MCF 10A (cell line): ENCODE data around the gene AGRP. TPM values are rescaled to one million over a fixed set of nuclear protein-coding genes. Genes with fewer than 3 reads are reported as not detected.

Experiments
- Bru-seq: library from RNA; stranded (reverse); fragments of 400-500 nt; gene quantifications from one replicate; lab custom pipeline; 2021; lab: Mats Ljungman, UMichigan
- BruChase-seq, 2 experiments: library from RNA; stranded (reverse); fragments of 400-500 nt; gene quantifications; one replicate each; lab custom pipeline; 2021; lab: Mats Ljungman, UMichigan
- BruUV-seq: library from RNA; stranded (reverse); fragments of 400-500 nt; replicated peaks from 2 replicates; lab custom pipeline; 2021; lab: Mats Ljungman, UMichigan
- CTCF ChIA-PET: fragments of 300-600 bp; sonication (Branson Sonifier 250); formaldehyde crosslinking; extraction: SDS; loops from one replicate; lab custom pipeline; 2021; ENCODE audit warnings: antibody characterized with exemption, inconsistent platforms; lab: Yijun Ruan, JAX
- POLR2A ChIA-PET: fragments of 300-600, 350-650 bp; sonication (Branson Sonifier 250); formaldehyde crosslinking; extraction: SDS; loops from one replicate; lab custom pipeline; 2020; ENCODE audit warnings: antibody characterized with exemption, inconsistent platforms; lab: Yijun Ruan, JAX
- DNase-seq: peaks from one replicate; pipeline ENCODE4 v3.0.0-alpha.2; 2018; ENCODE audit not compliant: unreplicated experiment
- H3K27ac Mint-ChIP-seq: one replicate; pipeline ENCODE4 v1.8.0; 2022; ENCODE audit warnings: mild to moderate bottlenecking, low read depth, mixed read lengths; ENCODE audit not compliant: unreplicated experiment
- H3K27me3 Mint-ChIP-seq: one replicate; pipeline ENCODE4 v1.8.0; 2022; ENCODE audit warnings: mixed read lengths; ENCODE audit not compliant: insufficient read depth, unreplicated experiment
- H3K36me3 Mint-ChIP-seq: one replicate; pipeline ENCODE4 v1.8.0; 2022; ENCODE audit warnings: mild to moderate bottlenecking, moderate library complexity, mixed read lengths; ENCODE audit not compliant: insufficient read depth, unreplicated experiment
- H3K4me1 Mint-ChIP-seq: one replicate; pipeline ENCODE4 v1.8.0; 2022; ENCODE audit warnings: mixed read lengths; ENCODE audit not compliant: insufficient read depth, unreplicated experiment
- H3K4me3 Mint-ChIP-seq: one replicate; pipeline ENCODE4 v1.8.0; 2022; ENCODE audit warnings: mild to moderate bottlenecking, moderate library complexity, mixed read lengths; ENCODE audit not compliant: unreplicated experiment
- H3K9me3 Mint-ChIP-seq: one replicate; pipeline ENCODE4 v1.8.0; 2022; ENCODE audit warnings: mixed read lengths; ENCODE audit not compliant: unreplicated experiment
- intact Hi-C: fragments of 100-400 bp; cut with micrococcal nuclease; formaldehyde crosslinking; loops from 2 replicates; pipeline ENCODE4 v1.14.1; 2022
- long read RNA-seq: library from polyadenylated mRNA; stranded (forward); transcript quantifications from one replicate; pipeline ENCODE4 v2.0.0, GENCODE V29; 2022
- total RNA-seq: library from RNA; stranded (reverse); gene quantifications from 2 replicates; pipeline ENCODE4 v1.2.3, GENCODE V29; 2022
- TF ChIP-seq, protein P1 (sequence below): fragments of 200-600 bp; IDR thresholded peaks from one replicate; pipeline ENCODE4 v1.8.0; 2022; ENCODE audit warnings: antibody characterized with exemption, mild to moderate bottlenecking; ENCODE audit not compliant: unreplicated experiment

The AGRP gene
- total RNA-seq (not detected in 2 replicates), Bru-seq, nascent RNA (not detected), BruChase-seq, experiment 1, labeled RNA remaining after a 6-hour chase (not detected), BruChase-seq, experiment 2, labeled RNA remaining after a 2-hour chase (not detected)
- long read RNA-seq, result 0 reads

DNA sequence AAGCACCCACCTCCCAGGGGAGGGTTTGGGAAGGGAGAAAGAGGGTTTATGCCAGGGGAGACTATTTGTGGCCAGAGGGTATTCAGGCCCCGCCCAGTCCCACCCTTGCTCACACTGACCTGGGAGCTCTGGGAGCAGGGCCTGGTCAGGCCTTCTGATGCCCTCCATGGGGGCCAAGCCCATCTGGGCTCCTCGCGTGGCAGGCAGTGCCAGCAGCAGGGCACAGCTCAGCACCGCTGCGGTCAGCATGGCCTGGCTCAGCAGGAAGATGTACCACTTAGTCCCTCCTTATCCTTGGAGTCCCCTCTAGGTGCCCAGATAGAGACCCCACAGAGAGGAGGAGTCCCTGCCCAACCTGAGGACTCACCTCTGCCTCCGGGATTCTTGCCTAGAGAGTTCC, at the start of gene AGRP:
Gene AGRP, minus strand, starts transcription at position 398 of the 400 bp plus-strand sequence. Its CDS starts 149 bp downstream, at position 249.
- H3K4me1 Mint-ChIP-seq, result peaks cover 15% of the 10 kb centered on the region
- no peak for DNase-seq
- intact Hi-C loops, result no loop called here
- H3K9me3 Mint-ChIP-seq, result no peaks in the 10 kb centered on the region
- peak within 1 kb of the TSS; percentile 83 for H3K27ac Mint-ChIP-seq
- no TSS peak for BruUV-seq
- peaks cover 20% of the 10 kb centered on the region for H3K36me3 Mint-ChIP-seq
- no peaks in the 10 kb centered on the region for H3K27me3 Mint-ChIP-seq
- ChIA-PET CTCF (interaction anchor here (0.6 to 6.2 kb wide), 4 partner anchors 9 to 242 kb away, joined by 3 to 52 read pairs (median 14); no protein-coding TSS in a partner anchor), POLR2A (no interaction called here)
- peak within 1 kb of the TSS; percentile 98 for H3K4me3 Mint-ChIP-seq
- TF ChIP-seq, protein P1, sequence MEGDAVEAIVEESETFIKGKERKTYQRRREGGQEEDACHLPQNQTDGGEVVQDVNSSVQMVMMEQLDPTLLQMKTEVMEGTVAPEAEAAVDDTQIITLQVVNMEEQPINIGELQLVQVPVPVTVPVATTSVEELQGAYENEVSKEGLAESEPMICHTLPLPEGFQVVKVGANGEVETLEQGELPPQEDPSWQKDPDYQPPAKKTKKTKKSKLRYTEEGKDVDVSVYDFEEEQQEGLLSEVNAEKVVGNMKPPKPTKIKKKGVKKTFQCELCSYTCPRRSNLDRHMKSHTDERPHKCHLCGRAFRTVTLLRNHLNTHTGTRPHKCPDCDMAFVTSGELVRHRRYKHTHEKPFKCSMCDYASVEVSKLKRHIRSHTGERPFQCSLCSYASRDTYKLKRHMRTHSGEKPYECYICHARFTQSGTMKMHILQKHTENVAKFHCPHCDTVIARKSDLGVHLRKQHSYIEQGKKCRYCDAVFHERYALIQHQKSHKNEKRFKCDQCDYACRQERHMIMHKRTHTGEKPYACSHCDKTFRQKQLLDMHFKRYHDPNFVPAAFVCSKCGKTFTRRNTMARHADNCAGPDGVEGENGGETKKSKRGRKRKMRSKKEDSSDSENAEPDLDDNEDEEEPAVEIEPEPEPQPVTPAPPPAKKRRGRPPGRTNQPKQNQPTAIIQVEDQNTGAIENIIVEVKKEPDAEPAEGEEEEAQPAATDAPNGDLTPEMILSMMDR, result no peak

GRCh38 chr16:67531247-67531646, 47.9 kb upstream of the AGRP start:
- H3K27ac Mint-ChIP-seq, result no peak overlapping the region
- ChIA-PET CTCF (interaction anchor here (0.6 to 7.7 kb wide), 6 partner anchors 10 to 125 kb away, joined by 3 to 60 read pairs (median 4); no protein-coding TSS in a partner anchor), POLR2A (interaction anchor here (0.6 to 2.0 kb wide), 3 partner anchors 10 to 25 kb away, joined by 3 to 8 read pairs (median 3); no protein-coding TSS in a partner anchor)
- intact Hi-C loops, result no loop called here
- peak overlapping the region; percentile 82 for H3K4me3 Mint-ChIP-seq
- no peak for DNase-seq
- BruUV-seq, result no TSS peak
- H3K4me1 Mint-ChIP-seq, result peaks cover 41% of the 10 kb centered on the region
- no peaks in the 10 kb centered on the region for H3K9me3 Mint-ChIP-seq
- peaks cover 18% of the 10 kb centered on the region for H3K36me3 Mint-ChIP-seq
- TF ChIP-seq, protein P1, result no peak
- no peaks in the 10 kb centered on the region for H3K27me3 Mint-ChIP-seq

GRCh38 chr16:67530013-67530939, 46.9 kb upstream of the AGRP start:
- TF ChIP-seq, protein P1, result no peak
- H3K27me3 Mint-ChIP-seq, result no peaks in the 10 kb centered on the region
- peaks cover 13% of the 10 kb centered on the region for H3K36me3 Mint-ChIP-seq
- peak overlapping the region; percentile 82 for H3K4me3 Mint-ChIP-seq
- BruUV-seq, result no TSS peak
- peak; percentile 34 for DNase-seq
- no peaks in the 10 kb centered on the region for H3K9me3 Mint-ChIP-seq
- POLR2A ChIA-PET, result interaction anchor here (0.6 to 2.4 kb wide), 12 partner anchors 9 to 130 kb away, joined by 3 to 12 read pairs (median 5); partner anchors contain the start of gene ACD
- H3K4me1 Mint-ChIP-seq, result peaks cover 33% of the 10 kb centered on the region
- intact Hi-C loops, result no loop called here
- CTCF ChIA-PET, result interaction anchor here (0.6 to 7.7 kb wide), 9 partner anchors 9 to 351 kb away, joined by 3 to 60 read pairs (median 3); partner anchors contain the start of gene CTCF
- H3K27ac Mint-ChIP-seq, result peak overlapping the region; percentile 88
